MM.1S (cell line): ENCODE data around the gene RRP15.

Experiments
- DNase-seq: peaks from one replicate; pipeline ENCODE4 v3.0.0-alpha.2; 2015
- H2AFZ ChIP-seq: fragments of 300-600 bp; sonication (generic); 2 replicates; pipeline ENCODE4 v1.6.0; 2016; ENCODE audit warnings: antibody characterized with exemption, low read length
- H3F3A ChIP-seq: fragments of 300-600 bp; sonication (generic); 2 replicates; pipeline ENCODE4 v1.6.1; 2016; ENCODE audit warnings: mild to moderate bottlenecking, antibody characterized with exemption, low read length, moderate library complexity, mixed read lengths; ENCODE audit not compliant: insufficient read depth
- H3K27ac ChIP-seq: fragments of 300-600 bp; sonication (generic); 2 replicates; pipeline ENCODE4 v1.5.1; 2016; ENCODE audit warnings: mild to moderate bottlenecking, low read length
- H3K27me3 ChIP-seq: fragments of 300-600 bp; sonication (generic); replicated peaks from 2 replicates; pipeline ENCODE4 v1.6.0; 2016; ENCODE audit warnings: low read length; ENCODE audit not compliant: insufficient read depth
- H3K36me3 ChIP-seq: fragments of 300-600 bp; sonication (generic); replicated peaks from 2 replicates; pipeline ENCODE4 v1.6.1; 2016; ENCODE audit warnings: mild to moderate bottlenecking, low read length, mixed read lengths; ENCODE audit not compliant: insufficient read depth
- H3K4me1 ChIP-seq: fragments of 300-600 bp; sonication (generic); 2 replicates; pipeline ENCODE4 v1.6.1; 2016; ENCODE audit warnings: low read length, mixed read lengths
- H3K4me2 ChIP-seq: fragments of 300-600 bp; sonication (generic); 2 replicates; pipeline ENCODE4 v1.6.0; 2016; ENCODE audit warnings: low read depth, low read length
- H3K4me3 ChIP-seq: fragments of 300-600 bp; sonication (generic); 2 replicates; pipeline ENCODE4 v1.5.1; 2016; ENCODE audit warnings: low read length, mixed read lengths
- H3K79me2 ChIP-seq: fragments of 300-600 bp; sonication (generic); 2 replicates; pipeline ENCODE4 v1.6.1; 2016; ENCODE audit warnings: mixed run types, low read length, mixed read lengths
- H3K9ac ChIP-seq: fragments of 300-600 bp; sonication (generic); 2 replicates; pipeline ENCODE4 v1.6.1; 2016; ENCODE audit warnings: low read length, mixed read lengths
- H3K9me2 ChIP-seq: fragments of 300-600 bp; sonication (generic); replicated peaks from 2 replicates; pipeline ENCODE4 v1.6.1; 2016; ENCODE audit warnings: mild to moderate bottlenecking, low read length, mixed read lengths; ENCODE audit not compliant: insufficient read depth
- H3K9me3 ChIP-seq: fragments of 300-600 bp; sonication (generic); replicated peaks from 2 replicates; pipeline ENCODE4 v1.6.1; 2016; ENCODE audit warnings: mild to moderate bottlenecking, low read length, mixed read lengths; ENCODE audit not compliant: insufficient read depth
- H4K20me1 ChIP-seq: fragments of 300-600 bp; sonication (generic); 2 replicates; pipeline ENCODE4 v1.6.1; 2016; ENCODE audit warnings: mild to moderate bottlenecking, low read length, moderate library complexity, mixed read lengths; ENCODE audit not compliant: insufficient read depth
- EZH2 ChIP-seq: fragments of 300-600 bp; sonication (generic); optimal IDR thresholded peaks from 2 replicates; pipeline ENCODE3; 2017; ENCODE audit warnings: low read depth, mild to moderate bottlenecking, antibody characterized with exemption, low read length, mixed read lengths
- EZH2phosphoT487 ChIP-seq: fragments of 300-600 bp; sonication (generic); IDR thresholded peaks from 2 replicates; pipeline ENCODE4 v1.6.1; 2018; ENCODE audit warnings: antibody characterized with exemption, low read length
- TF ChIP-seq, protein P1 (sequence below): fragments of 300-600 bp; sonication (generic); IDR thresholded peaks from 2 replicates; pipeline ENCODE4 v1.5.1; 2016; ENCODE audit warnings: antibody characterized with exemption, low read length, mixed read lengths

Gene RRP15

DNA sequence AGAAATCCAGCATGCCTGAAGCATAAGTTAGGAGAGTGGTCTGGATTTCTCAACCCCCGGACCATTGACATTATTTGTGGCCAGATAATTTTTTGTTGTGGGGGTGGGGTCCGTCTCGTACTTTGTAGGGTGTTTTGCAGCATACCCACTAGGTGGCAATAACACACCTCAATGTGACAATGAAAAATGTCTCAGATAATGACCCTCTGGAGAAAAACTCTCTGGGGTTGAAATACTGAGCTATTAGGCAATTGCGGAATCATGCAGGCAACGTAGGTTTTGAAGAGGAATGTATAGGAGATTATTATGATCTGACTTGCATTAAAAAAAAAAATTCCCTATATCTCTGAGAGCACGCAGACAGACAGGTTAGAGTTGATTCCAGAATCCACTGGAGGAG, 25.3 kb upstream of the RRP15 start:
- H3K4me3 ChIP-seq, result no peak overlapping the region
- no peak overlapping the region for H3K9ac ChIP-seq
- H3K9me3 ChIP-seq, result no peaks in the 10 kb centered on the region
- H2AFZ ChIP-seq, result no peak overlapping the region
- no peaks in the 10 kb centered on the region for H3K79me2 ChIP-seq
- no peaks in the 10 kb centered on the region for H3F3A ChIP-seq
- H3K36me3 ChIP-seq, result no peaks in the 10 kb centered on the region
- H3K27ac ChIP-seq, result no peak overlapping the region
- H4K20me1 ChIP-seq, result no peaks in the 10 kb centered on the region
- H3K9me2 ChIP-seq, result no peaks in the 10 kb centered on the region
- peak; percentile 55 for DNase-seq
- no peak overlapping the region for H3K4me2 ChIP-seq
- H3K27me3 ChIP-seq, result no peaks in the 10 kb centered on the region
- H3K4me1 ChIP-seq, result no peaks in the 10 kb centered on the region
- no peak for TF ChIP-seq EZH2phosphoT487
- TF ChIP-seq, protein P1, sequence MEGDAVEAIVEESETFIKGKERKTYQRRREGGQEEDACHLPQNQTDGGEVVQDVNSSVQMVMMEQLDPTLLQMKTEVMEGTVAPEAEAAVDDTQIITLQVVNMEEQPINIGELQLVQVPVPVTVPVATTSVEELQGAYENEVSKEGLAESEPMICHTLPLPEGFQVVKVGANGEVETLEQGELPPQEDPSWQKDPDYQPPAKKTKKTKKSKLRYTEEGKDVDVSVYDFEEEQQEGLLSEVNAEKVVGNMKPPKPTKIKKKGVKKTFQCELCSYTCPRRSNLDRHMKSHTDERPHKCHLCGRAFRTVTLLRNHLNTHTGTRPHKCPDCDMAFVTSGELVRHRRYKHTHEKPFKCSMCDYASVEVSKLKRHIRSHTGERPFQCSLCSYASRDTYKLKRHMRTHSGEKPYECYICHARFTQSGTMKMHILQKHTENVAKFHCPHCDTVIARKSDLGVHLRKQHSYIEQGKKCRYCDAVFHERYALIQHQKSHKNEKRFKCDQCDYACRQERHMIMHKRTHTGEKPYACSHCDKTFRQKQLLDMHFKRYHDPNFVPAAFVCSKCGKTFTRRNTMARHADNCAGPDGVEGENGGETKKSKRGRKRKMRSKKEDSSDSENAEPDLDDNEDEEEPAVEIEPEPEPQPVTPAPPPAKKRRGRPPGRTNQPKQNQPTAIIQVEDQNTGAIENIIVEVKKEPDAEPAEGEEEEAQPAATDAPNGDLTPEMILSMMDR, result peak; percentile 76

DNA sequence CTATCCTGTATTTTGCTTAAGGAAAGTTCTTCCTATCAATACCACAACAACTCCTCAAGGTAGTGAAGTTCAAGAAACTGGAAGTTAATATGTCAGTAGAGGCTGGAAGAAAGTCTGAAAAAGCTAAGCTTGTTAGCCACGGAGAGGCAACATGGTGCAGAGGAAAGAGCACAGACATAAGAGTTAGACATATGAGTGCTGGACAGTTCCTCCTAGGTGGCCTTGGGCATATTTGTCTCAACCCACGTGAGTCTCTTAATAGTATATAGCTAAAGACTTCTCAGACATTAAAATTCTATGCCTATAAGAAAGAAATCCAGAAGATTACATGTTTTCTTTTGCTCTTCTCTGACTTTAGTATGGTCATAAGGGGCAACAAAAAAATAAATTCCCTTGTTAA, 22.8 kb upstream of the RRP15 start:
- Histone ChIP-seq H4K20me1 (no peaks in the 10 kb centered on the region), H3K36me3 (no peaks in the 10 kb centered on the region), H3K4me3 (no peak overlapping the region), H3K27ac (no peak overlapping the region), H3K9me2 (no peaks in the 10 kb centered on the region), H3K79me2 (no peaks in the 10 kb centered on the region), H3K4me2 (no peak overlapping the region), H2AFZ (no peak overlapping the region), H3K27me3 (no peaks in the 10 kb centered on the region), H3F3A (no peaks in the 10 kb centered on the region), H3K9me3 (no peaks in the 10 kb centered on the region), H3K4me1 (no peaks in the 10 kb centered on the region), H3K9ac (no peak overlapping the region)
- TF ChIP-seq, protein P1, result no peak
- TF ChIP-seq EZH2phosphoT487 (no peak), EZH2 (no peak)
- DNase-seq, result no peak

DNA sequence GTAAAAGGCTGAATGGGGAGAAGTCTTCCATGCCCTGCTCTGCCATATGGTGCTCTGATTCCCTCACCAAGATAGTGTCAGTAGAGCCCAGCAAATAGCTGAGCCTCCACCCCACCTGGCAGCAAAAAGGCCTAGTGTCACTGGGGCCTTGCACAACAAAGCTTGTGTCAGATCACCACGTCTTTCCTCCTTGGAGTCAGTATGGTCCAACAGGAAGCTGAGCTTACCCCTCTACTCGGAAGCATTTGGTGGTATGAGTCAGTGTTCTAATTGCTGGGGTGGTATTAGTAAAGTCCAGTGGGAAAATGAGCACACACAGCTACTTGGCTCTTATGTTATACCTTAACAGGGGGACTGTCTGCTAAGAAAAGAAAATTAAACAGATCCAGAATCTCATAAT, 18.7 kb upstream of the RRP15 start:
- no peak overlapping the region for H2AFZ ChIP-seq
- H3K4me2 ChIP-seq, result no peak overlapping the region
- no peaks in the 10 kb centered on the region for H4K20me1 ChIP-seq
- H3K4me1 ChIP-seq, result no peaks in the 10 kb centered on the region
- TF ChIP-seq, protein P1, result no peak
- TF ChIP-seq EZH2, result no peak
- no peak for TF ChIP-seq EZH2phosphoT487
- H3K4me3 ChIP-seq, result no peak overlapping the region
- H3K27ac ChIP-seq, result no peak overlapping the region
- no peaks in the 10 kb centered on the region for H3K79me2 ChIP-seq
- no peaks in the 10 kb centered on the region for H3K9me2 ChIP-seq
- H3K9ac ChIP-seq, result no peak overlapping the region
- DNase-seq, result no peak
- no peaks in the 10 kb centered on the region for H3F3A ChIP-seq
- no peaks in the 10 kb centered on the region for H3K9me3 ChIP-seq
- no peaks in the 10 kb centered on the region for H3K27me3 ChIP-seq
- no peaks in the 10 kb centered on the region for H3K36me3 ChIP-seq

DNA sequence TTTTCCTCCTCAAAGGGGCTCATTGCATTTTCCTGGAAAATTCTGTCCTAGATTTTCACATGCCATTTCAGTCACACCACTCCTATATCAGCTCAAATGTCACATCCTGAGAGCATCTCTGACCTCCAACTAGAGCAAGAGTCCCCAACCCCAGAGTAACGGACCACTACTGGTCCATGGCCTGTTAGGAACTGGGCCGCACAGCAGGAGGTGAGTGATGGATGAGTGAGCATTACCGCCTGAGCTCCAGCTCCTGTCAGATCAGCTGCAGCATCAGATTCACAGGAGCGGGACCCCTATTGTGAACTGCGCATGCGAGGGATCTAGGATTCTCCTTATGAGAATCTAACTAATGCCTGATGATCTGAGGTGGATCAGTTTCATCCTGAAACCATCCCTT, 12.7 kb upstream of the RRP15 start:
- Histone ChIP-seq H3K27me3 (no peaks in the 10 kb centered on the region), H3F3A (no peaks in the 10 kb centered on the region), H3K4me1 (no peaks in the 10 kb centered on the region), H3K4me2 (no peak overlapping the region), H3K36me3 (no peaks in the 10 kb centered on the region), H4K20me1 (no peaks in the 10 kb centered on the region), H3K9me3 (no peaks in the 10 kb centered on the region), H3K9ac (no peak overlapping the region), H2AFZ (no peak overlapping the region), H3K4me3 (no peak overlapping the region), H3K9me2 (no peaks in the 10 kb centered on the region), H3K27ac (no peak overlapping the region), H3K79me2 (no peaks in the 10 kb centered on the region)
- TF ChIP-seq EZH2 (no peak), EZH2phosphoT487 (no peak)
- TF ChIP-seq, protein P1, result no peak
- no peak for DNase-seq
